ENCODE data around the gene LRCH3.

The LRCH3 gene

GRCh38 chr3:197791113-197791891 lies at the start of gene LRCH3:
TSS of gene LRCH3 (plus strand) at chr3:197791254. CDS start at chr3:197791279, 25 bp downstream.
- no peaks in the 10 kb centered on the region for H3K36me3 ChIP-seq (ENCODE audit: control insufficient read depth, insufficient read depth, low read length)
- peak within 1 kb of the TSS; percentile 87 for H3K4me3 ChIP-seq (ENCODE audit: low read depth, low read length)
- H3K9me3 ChIP-seq (ENCODE audit: control insufficient read depth, insufficient read depth, low read length): no peaks in the 10 kb centered on the region
- H3K27me3 ChIP-seq (ENCODE audit: control insufficient read depth, insufficient read depth, low read length): no peaks in the 10 kb centered on the region
- H3K9ac ChIP-seq (ENCODE audit: low read depth, low read length): peak within 1 kb of the TSS; percentile 88
- H3K4me1 ChIP-seq (ENCODE audit: control insufficient read depth, insufficient read depth, low read length): no peaks in the 10 kb centered on the region

DNA sequence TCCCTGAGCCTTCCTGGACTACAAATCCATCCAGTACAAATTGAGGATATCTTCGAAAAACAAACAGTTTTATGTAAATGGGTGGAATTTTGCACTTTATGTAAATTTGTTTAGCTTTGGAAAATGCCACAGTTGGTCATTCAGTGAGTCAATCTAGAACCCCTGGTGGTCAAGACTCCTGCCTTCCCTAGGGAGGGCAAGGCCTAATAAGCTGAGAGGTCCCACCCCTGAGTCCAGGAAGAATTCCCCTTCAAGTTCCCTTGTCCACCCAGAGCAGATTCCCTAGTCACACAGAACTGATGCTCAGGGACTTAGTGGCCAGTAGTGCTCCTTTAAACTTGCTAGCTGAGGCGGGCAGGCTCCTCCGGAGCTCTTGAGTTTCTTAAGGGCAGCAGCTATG lies 48.3 kb upstream of the LRCH3 start:
- Histone ChIP-seq H3K36me3 (ENCODE audit: control insufficient read depth, insufficient read depth, low read length) (no peaks in the 10 kb centered on the region), H3K27me3 (ENCODE audit: control insufficient read depth, insufficient read depth, low read length) (peaks cover 2% of the 10 kb centered on the region), H3K9ac (ENCODE audit: low read depth, low read length) (no peak overlapping the region), H3K9me3 (ENCODE audit: control insufficient read depth, insufficient read depth, low read length) (no peaks in the 10 kb centered on the region), H3K4me3 (ENCODE audit: low read depth, low read length) (no peak overlapping the region), H3K4me1 (ENCODE audit: control insufficient read depth, insufficient read depth, low read length) (no peaks in the 10 kb centered on the region)

GRCh38 chr3:197746209-197746608 lies 44.8 kb upstream of the LRCH3 start:
- H3K4me1 ChIP-seq (ENCODE audit: control insufficient read depth, insufficient read depth, low read length): peaks cover 3% of the 10 kb centered on the region
- H3K9me3 ChIP-seq (ENCODE audit: control insufficient read depth, insufficient read depth, low read length): no peaks in the 10 kb centered on the region
- H3K27me3 ChIP-seq (ENCODE audit: control insufficient read depth, insufficient read depth, low read length): peaks cover 25% of the 10 kb centered on the region
- H3K9ac ChIP-seq (ENCODE audit: low read depth, low read length): no peak overlapping the region
- no peaks in the 10 kb centered on the region for H3K36me3 ChIP-seq (ENCODE audit: control insufficient read depth, insufficient read depth, low read length)
- H3K4me3 ChIP-seq (ENCODE audit: low read depth, low read length): no peak overlapping the region

GRCh38 chr3:197746801-197747237 lies 44.2 kb upstream of the LRCH3 start:
- H3K4me3 ChIP-seq (ENCODE audit: low read depth, low read length): no peak overlapping the region
- peaks cover 28% of the 10 kb centered on the region for H3K27me3 ChIP-seq (ENCODE audit: control insufficient read depth, insufficient read depth, low read length)

DNA sequence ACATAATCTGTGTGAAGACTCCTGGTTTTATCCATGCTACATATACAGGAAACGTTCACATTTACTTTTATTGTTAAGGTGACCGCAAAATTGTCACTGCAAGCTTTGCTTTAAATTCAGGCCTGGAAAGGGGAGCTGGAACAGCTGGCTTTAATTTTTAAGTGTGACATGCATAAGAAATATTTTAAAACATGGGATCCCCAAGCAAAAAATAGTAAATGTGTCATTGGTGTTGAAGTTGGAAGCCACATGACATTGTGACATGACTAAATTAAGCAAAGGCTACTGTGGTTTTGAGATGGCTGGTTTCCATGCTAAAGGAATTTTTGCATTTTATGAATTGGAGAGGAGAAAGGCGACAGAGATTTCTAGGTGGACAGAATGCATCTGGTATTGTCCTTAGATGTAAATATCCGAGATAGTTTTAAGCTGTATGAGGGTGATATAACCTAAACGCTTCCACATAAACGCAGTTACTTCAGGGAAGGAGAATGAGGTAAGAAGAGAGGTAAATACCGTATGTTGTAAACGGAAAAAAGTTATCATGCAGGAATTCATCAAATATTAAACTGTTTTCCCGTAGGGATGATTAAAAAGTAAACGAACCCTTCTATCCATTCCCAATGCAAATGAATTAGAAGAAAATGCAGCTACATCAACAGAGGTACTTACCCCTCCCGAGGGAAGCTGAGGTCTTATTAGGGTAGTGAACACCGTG lies 42.3 kb upstream of the LRCH3 start:
- no peaks in the 10 kb centered on the region for H3K36me3 ChIP-seq (ENCODE audit: control insufficient read depth, insufficient read depth, low read length)
- peak overlapping the region; percentile 88 for H3K4me3 ChIP-seq (ENCODE audit: low read depth, low read length)
- H3K27me3 ChIP-seq (ENCODE audit: control insufficient read depth, insufficient read depth, low read length): peaks cover 33% of the 10 kb centered on the region
- no peaks in the 10 kb centered on the region for H3K9me3 ChIP-seq (ENCODE audit: control insufficient read depth, insufficient read depth, low read length)
- peaks cover 3% of the 10 kb centered on the region for H3K4me1 ChIP-seq (ENCODE audit: control insufficient read depth, insufficient read depth, low read length)
- H3K9ac ChIP-seq (ENCODE audit: low read depth, low read length): no peak overlapping the region

More at GRCh38 chr3:197746801-197747237, 44.2 kb upstream of the LRCH3 start:
- Histone ChIP-seq H3K4me1 (ENCODE audit: control insufficient read depth, insufficient read depth, low read length) (peaks cover 3% of the 10 kb centered on the region), H3K9me3 (ENCODE audit: control insufficient read depth, insufficient read depth, low read length) (no peaks in the 10 kb centered on the region), H3K9ac (ENCODE audit: low read depth, low read length) (no peak overlapping the region), H3K36me3 (ENCODE audit: control insufficient read depth, insufficient read depth, low read length) (no peaks in the 10 kb centered on the region)

DNA sequence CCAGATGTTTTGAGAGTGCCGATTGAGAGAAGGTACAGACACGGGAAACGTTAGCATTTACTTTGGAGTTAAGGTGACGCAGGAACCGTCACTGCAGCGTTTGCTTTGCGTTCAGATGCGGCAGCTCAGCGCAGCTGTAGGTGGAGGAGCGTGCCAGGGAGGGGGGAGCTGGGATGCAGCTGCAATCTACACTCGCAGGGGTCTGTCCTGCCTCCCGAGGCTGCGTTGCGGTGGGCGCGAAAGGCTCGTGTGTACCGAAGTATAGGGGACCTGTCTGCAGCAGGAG lies 41.8 kb upstream of the LRCH3 start:
- Histone ChIP-seq H3K27me3 (ENCODE audit: control insufficient read depth, insufficient read depth, low read length) (peaks cover 33% of the 10 kb centered on the region), H3K4me1 (ENCODE audit: control insufficient read depth, insufficient read depth, low read length) (peaks cover 3% of the 10 kb centered on the region), H3K9ac (ENCODE audit: low read depth, low read length) (peak overlapping the region; percentile 24), H3K36me3 (ENCODE audit: control insufficient read depth, insufficient read depth, low read length) (no peaks in the 10 kb centered on the region), H3K9me3 (ENCODE audit: control insufficient read depth, insufficient read depth, low read length) (no peaks in the 10 kb centered on the region), H3K4me3 (ENCODE audit: low read depth, low read length) (peak overlapping the region; percentile 88)

GRCh38 chr3:197749601-197750395 lies 41.3 kb upstream of the LRCH3 start, which contains the start of gene FYTTD1:
TSS of gene FYTTD1 (plus strand) at chr3:197749883. CDS start at chr3:197749972, 89 bp downstream.
- H3K27me3 ChIP-seq (ENCODE audit: control insufficient read depth, insufficient read depth, low read length): peaks cover 33% of the 10 kb centered on the region
- peak within 1 kb of the TSS; percentile 54 for H3K9ac ChIP-seq (ENCODE audit: low read depth, low read length)
- H3K9me3 ChIP-seq (ENCODE audit: control insufficient read depth, insufficient read depth, low read length): no peaks in the 10 kb centered on the region
- H3K4me1 ChIP-seq (ENCODE audit: control insufficient read depth, insufficient read depth, low read length): peaks cover 3% of the 10 kb centered on the region
- no peaks in the 10 kb centered on the region for H3K36me3 ChIP-seq (ENCODE audit: control insufficient read depth, insufficient read depth, low read length)
- peak within 1 kb of the TSS; percentile 88 for H3K4me3 ChIP-seq (ENCODE audit: low read depth, low read length)

- H3K9ac ChIP-seq (ENCODE audit: low read depth, low read length): peak overlapping the region; percentile 54
- no peaks in the 10 kb centered on the region for H3K36me3 ChIP-seq (ENCODE audit: control insufficient read depth, insufficient read depth, low read length)
- H3K4me1 ChIP-seq (ENCODE audit: control insufficient read depth, insufficient read depth, low read length): peaks cover 3% of the 10 kb centered on the region
- peaks cover 33% of the 10 kb centered on the region for H3K27me3 ChIP-seq (ENCODE audit: control insufficient read depth, insufficient read depth, low read length)
- H3K4me3 ChIP-seq (ENCODE audit: low read depth, low read length): peak overlapping the region; percentile 88
- H3K9me3 ChIP-seq (ENCODE audit: control insufficient read depth, insufficient read depth, low read length): no peaks in the 10 kb centered on the region
These were observed 40.6 kb upstream of the LRCH3 start for GRCh38 chr3:197750396-197750831.

- Histone ChIP-seq H3K9ac (ENCODE audit: low read depth, low read length) (peak overlapping the region; percentile 54), H3K36me3 (ENCODE audit: control insufficient read depth, insufficient read depth, low read length) (no peaks in the 10 kb centered on the region), H3K27me3 (ENCODE audit: control insufficient read depth, insufficient read depth, low read length) (peaks cover 33% of the 10 kb centered on the region), H3K9me3 (ENCODE audit: control insufficient read depth, insufficient read depth, low read length) (no peaks in the 10 kb centered on the region), H3K4me3 (ENCODE audit: low read depth, low read length) (peak overlapping the region; percentile 88), H3K4me1 (ENCODE audit: control insufficient read depth, insufficient read depth, low read length) (peaks cover 3% of the 10 kb centered on the region)
These were observed 40.0 kb upstream of the LRCH3 start for GRCh38 chr3:197750858-197751737.

GRCh38 chr3:197752107-197752506 lies 38.9 kb upstream of the LRCH3 start:
- H3K4me3 ChIP-seq (ENCODE audit: low read depth, low read length): no peak overlapping the region
- H3K9me3 ChIP-seq (ENCODE audit: control insufficient read depth, insufficient read depth, low read length): no peaks in the 10 kb centered on the region
- no peaks in the 10 kb centered on the region for H3K36me3 ChIP-seq (ENCODE audit: control insufficient read depth, insufficient read depth, low read length)
- no peak overlapping the region for H3K9ac ChIP-seq (ENCODE audit: low read depth, low read length)
- H3K4me1 ChIP-seq (ENCODE audit: control insufficient read depth, insufficient read depth, low read length): peaks cover 3% of the 10 kb centered on the region
- H3K27me3 ChIP-seq (ENCODE audit: control insufficient read depth, insufficient read depth, low read length): peaks cover 33% of the 10 kb centered on the region

DNA sequence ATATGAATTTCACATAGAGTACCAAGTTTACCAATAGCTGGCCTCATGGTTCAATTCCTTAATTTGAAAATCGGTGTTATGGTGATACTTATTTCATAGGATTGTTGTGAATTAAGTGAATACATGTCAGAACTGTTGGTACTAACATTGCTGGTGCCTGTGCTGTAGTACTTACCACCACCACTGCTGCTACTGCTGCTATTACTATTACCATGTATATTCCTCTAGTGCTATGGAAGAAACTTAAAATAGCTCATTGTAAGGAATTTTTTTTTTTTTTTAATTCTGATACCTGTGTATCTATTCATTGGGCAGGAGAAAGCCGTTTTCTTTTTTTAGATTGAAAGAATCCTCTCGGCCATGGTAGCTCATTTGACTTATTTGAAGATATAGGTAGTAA lies 37.8 kb upstream of the LRCH3 start:
- Histone ChIP-seq H3K27me3 (ENCODE audit: control insufficient read depth, insufficient read depth, low read length) (peaks cover 29% of the 10 kb centered on the region), H3K9ac (ENCODE audit: low read depth, low read length) (no peak overlapping the region), H3K9me3 (ENCODE audit: control insufficient read depth, insufficient read depth, low read length) (no peaks in the 10 kb centered on the region), H3K36me3 (ENCODE audit: control insufficient read depth, insufficient read depth, low read length) (no peaks in the 10 kb centered on the region), H3K4me3 (ENCODE audit: low read depth, low read length) (no peak overlapping the region), H3K4me1 (ENCODE audit: control insufficient read depth, insufficient read depth, low read length) (peaks cover 3% of the 10 kb centered on the region)

Data from iPS-15b (cell line).